ENCODE measurements around the gene IBA57.

IBA57 gene

GRCh38 chr1:228228601-228229074 lies 63.0 kb downstream of the IBA57 start:
- DNase-seq: no peak

GRCh38 chr1:228231189-228231588 lies 65.6 kb downstream of the IBA57 start:
- no peak for DNase-seq

Measured in bone marrow (tissue), 2 donors.